Activated CD8-positive, alpha-beta memory T cell treated with anti-CD3 and anti-CD28 coated beads, Interleukin-2, amount 10 ng/mL, durations not matched to agents 7 days and 5 days (primary cell): ENCODE measurements around the gene MEGF6. TPM values are rescaled to one million over a fixed set of nuclear protein-coding genes. Genes with fewer than 3 reads are reported as not detected.

Experiments
- ATAC-seq: fragments of 150-1000 bp; cut with Tn5 transposase; one replicate; pipeline ENCODE4 v1.10.0; 2021; ENCODE audit warnings: moderate library complexity
- CTCF ChIA-PET: fragments of 350-600 bp; sonication (Branson Sonifier 250); formaldehyde crosslinking; loops from one replicate; lab custom pipeline; 2021; ENCODE audit warnings: antibody characterized with exemption; lab: Charles Lee
- DNase-seq: peaks from one replicate; pipeline ENCODE4 v3.0.0-alpha.2; 2020
- H3K27ac Mint-ChIP-seq: one replicate; pipeline ENCODE4 v1.8.0; 2021; ENCODE audit warnings: mild to moderate bottlenecking, mixed read lengths
- H3K27me3 Mint-ChIP-seq: one replicate; pipeline ENCODE4 v1.8.0; 2021; ENCODE audit warnings: mixed read lengths
- H3K36me3 Mint-ChIP-seq: one replicate; pipeline ENCODE4 v1.8.0; 2021; ENCODE audit warnings: mild to moderate bottlenecking, mixed read lengths
- H3K4me1 Mint-ChIP-seq: one replicate; pipeline ENCODE4 v1.8.0; 2021; ENCODE audit warnings: mixed read lengths
- H3K4me3 Mint-ChIP-seq: one replicate; pipeline ENCODE4 v1.8.0; 2021; ENCODE audit warnings: mild to moderate bottlenecking, moderate library complexity, mixed read lengths
- H3K9me3 Mint-ChIP-seq: one replicate; pipeline ENCODE4 v1.8.0; 2022; ENCODE audit warnings: low read depth, mixed read lengths
- total RNA-seq, 2 experiments: library from RNA; stranded (reverse); gene quantifications; one replicate each; pipeline ENCODE4 v1.2.3, GENCODE V29; 2021

Gene MEGF6
- total RNA-seq, 2 experiments from 2014 or later: 2.1 to 11.2 TPM

GRCh38 chr1:3651930-3652547 is 40.7 kb upstream of the MEGF6 start, which contains the start of gene TP73:
TSS of gene TP73 (plus strand) at chr1:3652516. CDS start at chr1:3682366, 29,850 bp downstream.
- no peak for ATAC-seq
- no peak for DNase-seq
- H3K36me3 Mint-ChIP-seq: no peaks in the 10 kb centered on the region
- H3K27ac Mint-ChIP-seq: no peak within 1 kb of the TSS
- H3K27me3 Mint-ChIP-seq: peaks cover 57% of the 10 kb centered on the region
- no peak within 1 kb of the TSS for H3K4me3 Mint-ChIP-seq
- CTCF ChIA-PET: interaction anchor here (1.4 kb wide), 1 partner anchor 26 kb away, joined by 3 read pairs; no protein-coding TSS in a partner anchor
- no peaks in the 10 kb centered on the region for H3K9me3 Mint-ChIP-seq
- peaks cover 33% of the 10 kb centered on the region for H3K4me1 Mint-ChIP-seq

DNA sequence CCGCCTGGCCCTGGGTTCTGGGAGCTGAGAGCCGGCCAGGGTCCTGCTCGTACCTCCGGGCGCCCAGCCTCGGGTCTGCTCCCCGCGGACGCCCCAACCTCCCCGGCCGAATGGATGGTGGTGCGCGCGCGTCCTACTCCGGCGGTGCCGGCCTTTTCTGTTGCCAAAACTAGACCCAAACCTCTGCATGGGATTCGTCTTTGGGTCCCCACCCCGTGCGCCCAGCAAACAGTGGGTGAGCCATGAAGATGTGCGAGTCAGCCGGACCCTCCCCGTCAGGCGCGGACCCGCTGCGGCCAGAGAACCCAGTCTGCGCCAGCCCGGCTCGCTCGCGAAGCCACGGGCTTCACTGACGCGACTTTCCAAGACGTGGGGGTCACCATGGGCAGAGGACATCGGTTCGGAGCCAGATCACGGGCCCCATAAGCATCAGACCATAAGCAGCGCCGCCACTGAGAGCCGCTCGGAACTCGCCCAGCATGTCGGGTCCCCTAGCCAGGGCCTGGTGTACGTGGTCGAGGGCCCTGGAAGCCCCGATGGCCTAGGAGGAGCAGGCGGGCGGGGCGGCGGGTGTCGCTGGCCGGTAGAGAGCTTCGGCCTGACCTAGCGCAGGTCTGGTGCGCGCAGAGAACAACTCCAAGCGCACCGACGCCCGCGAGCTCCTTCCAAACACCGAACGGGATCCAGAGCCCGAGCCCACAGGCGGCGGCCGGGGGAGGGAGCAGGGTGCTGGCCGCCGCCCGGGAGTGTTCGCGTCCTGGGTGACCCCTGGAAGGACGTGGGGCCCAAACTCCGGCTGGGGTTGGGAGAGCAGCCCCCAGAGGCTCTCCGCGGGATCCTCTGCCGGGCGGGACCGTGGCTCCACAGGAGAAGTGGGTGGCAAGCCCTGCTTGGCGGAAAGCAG is 40.0 kb upstream of the MEGF6 start:
- no peak overlapping the region for H3K27ac Mint-ChIP-seq
- H3K36me3 Mint-ChIP-seq: no peaks in the 10 kb centered on the region
- H3K4me1 Mint-ChIP-seq: peaks cover 25% of the 10 kb centered on the region
- H3K9me3 Mint-ChIP-seq: no peaks in the 10 kb centered on the region
- ATAC-seq (no peak), DNase-seq (no peak)
- no peak overlapping the region for H3K4me3 Mint-ChIP-seq
- peaks cover 49% of the 10 kb centered on the region for H3K27me3 Mint-ChIP-seq
- CTCF ChIA-PET: interaction anchor here (1.4 kb wide), 1 partner anchor 25 kb away, joined by 3 read pairs; no protein-coding TSS in a partner anchor

- CTCF ChIA-PET: interaction anchor here (1.2 to 1.4 kb wide), 2 partner anchors 25 to 31 kb away, joined by 3 read pairs; no protein-coding TSS in a partner anchor
- peaks cover 22% of the 10 kb centered on the region for H3K4me1 Mint-ChIP-seq
- H3K27ac Mint-ChIP-seq: peak overlapping the region; percentile 41
- ATAC-seq: no peak
- peaks cover 2% of the 10 kb centered on the region for H3K36me3 Mint-ChIP-seq
- no peaks in the 10 kb centered on the region for H3K9me3 Mint-ChIP-seq
- peak overlapping the region; percentile 76 for H3K4me3 Mint-ChIP-seq
- H3K27me3 Mint-ChIP-seq: peaks cover 41% of the 10 kb centered on the region
- DNase-seq: no peak
Measured at GRCh38 chr1:3650248-3651025, 39.1 kb upstream of the MEGF6 start.

DNA sequence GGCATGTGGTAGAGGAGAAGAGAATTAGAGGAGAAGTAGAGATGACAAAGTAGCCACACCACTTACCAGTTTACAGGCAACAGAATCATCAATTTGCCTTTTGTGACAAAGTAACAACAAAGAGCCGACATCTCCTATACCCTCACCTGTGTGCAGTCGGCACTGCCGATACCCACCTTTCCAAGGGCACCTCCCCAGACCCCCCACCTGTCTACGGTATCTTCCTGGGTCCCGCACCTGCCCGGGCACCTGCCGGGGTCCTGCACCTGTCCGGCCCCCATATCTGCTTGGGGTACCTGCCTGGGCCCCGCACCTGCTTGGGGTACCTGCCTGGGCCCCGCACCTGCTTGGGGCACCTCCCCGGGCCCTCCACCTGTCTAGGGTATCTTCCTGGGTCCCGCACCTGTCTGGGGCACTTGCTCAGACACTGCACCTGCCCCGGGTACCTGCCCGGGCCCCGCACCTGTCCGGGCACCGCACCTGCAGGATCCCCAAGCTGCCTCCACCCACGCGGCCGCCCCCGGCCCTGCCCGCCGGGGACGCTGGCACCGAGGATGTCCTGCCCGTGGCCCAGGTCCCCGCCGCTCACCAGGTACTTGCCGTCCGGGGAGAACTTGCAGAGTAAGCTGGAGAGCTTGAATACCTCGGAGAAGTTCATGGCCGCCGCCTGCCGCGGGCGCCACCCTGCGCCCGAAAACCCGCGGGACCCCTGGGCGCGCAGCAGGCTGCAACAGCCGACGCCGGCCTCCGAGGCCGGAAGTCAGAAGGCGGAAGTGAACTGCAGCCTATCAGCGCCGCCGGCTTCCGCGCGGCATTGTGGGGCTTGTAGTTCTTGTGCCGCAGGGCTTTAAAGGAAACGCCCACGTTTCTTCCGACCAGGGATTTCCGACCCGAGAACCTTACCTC is 38.3 kb upstream of the MEGF6 start, which contains the start of gene WRAP73:
Gene WRAP73, minus strand, starts transcription at position 762 of the 906 bp plus-strand sequence. Its CDS starts 104 bp downstream, at position 658.
- H3K36me3 Mint-ChIP-seq: peaks cover 8% of the 10 kb centered on the region
- H3K4me1 Mint-ChIP-seq: peaks cover 22% of the 10 kb centered on the region
- peak within 1 kb of the TSS; percentile 71 for H3K27ac Mint-ChIP-seq
- H3K4me3 Mint-ChIP-seq: peak within 1 kb of the TSS; percentile 76
- peak; percentile 93 for DNase-seq
- peak; percentile 98 for ATAC-seq
- H3K9me3 Mint-ChIP-seq: no peaks in the 10 kb centered on the region
- peaks cover 32% of the 10 kb centered on the region for H3K27me3 Mint-ChIP-seq
- CTCF ChIA-PET: interaction anchor here (0.6 to 2.6 kb wide), 7 partner anchors 20 to 196 kb away, joined by 3 to 11 read pairs (median 3); no protein-coding TSS in a partner anchor

DNA sequence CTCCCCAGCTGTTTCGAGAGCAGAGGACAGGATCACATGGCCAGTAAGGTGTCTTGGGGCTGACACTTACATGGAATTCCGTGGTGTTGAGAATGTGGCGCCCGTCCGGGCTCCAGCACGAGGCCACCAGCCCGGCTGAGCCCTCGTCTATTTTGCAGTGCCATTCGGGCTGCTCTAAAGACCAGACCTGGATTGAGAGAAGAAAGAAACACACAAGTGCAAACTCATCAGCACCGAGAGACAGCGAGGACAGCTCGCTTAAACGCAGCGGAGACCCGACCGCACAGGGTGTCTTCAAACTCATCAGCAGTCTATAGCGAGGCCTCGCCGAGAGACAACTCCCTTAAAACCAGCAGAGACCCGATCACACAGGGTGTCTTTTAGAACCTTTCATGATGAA is 35.3 kb upstream of the MEGF6 start:
- peaks cover 22% of the 10 kb centered on the region for H3K4me1 Mint-ChIP-seq
- peaks cover 13% of the 10 kb centered on the region for H3K27me3 Mint-ChIP-seq
- no peaks in the 10 kb centered on the region for H3K9me3 Mint-ChIP-seq
- ATAC-seq (no peak), DNase-seq (no peak)
- no peak overlapping the region for H3K27ac Mint-ChIP-seq
- CTCF ChIA-PET: interaction anchor here (2.6 kb wide), 1 partner anchor 28 kb away, joined by 11 read pairs; no protein-coding TSS in a partner anchor
- peaks cover 9% of the 10 kb centered on the region for H3K36me3 Mint-ChIP-seq
- H3K4me3 Mint-ChIP-seq: no peak overlapping the region

DNA sequence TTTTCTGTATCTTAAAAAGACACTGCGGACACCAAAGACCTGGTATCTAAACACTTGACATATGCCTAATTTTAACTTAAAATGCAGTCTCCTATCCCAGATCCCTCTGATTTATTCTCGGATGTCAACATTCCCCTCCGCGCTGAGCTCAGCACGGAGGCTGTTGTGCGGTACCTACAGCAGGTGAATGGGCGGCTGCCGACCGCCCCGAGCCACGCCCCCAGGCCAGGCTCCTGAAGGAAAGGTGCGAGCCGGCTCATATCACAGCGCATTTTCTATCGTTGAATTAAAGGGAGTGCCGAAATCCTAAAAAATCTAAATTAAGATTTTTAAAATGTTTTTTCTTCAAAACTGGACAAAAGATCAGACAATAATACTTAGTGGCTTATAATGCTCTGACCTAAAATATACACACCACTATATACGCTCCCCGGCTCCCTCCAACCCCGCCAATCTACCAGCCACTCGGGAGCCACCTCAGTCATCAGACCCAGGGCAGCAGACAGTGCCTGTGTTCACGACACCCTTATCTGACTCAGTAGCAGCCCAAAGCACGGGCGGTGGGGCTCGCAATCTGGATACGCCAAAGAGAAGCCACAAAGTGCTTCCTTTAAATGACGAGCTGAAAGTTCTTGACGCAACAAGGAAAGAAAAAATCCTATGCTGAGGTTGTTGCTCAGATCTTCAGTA is 34.5 kb upstream of the MEGF6 start:
- DNase-seq (no peak), ATAC-seq (no peak)
- Mint-ChIP-seq H3K27me3 (peaks cover 6% of the 10 kb centered on the region), H3K36me3 (peaks cover 9% of the 10 kb centered on the region), H3K9me3 (no peaks in the 10 kb centered on the region), H3K4me1 (peaks cover 19% of the 10 kb centered on the region), H3K27ac (no peak overlapping the region), H3K4me3 (no peak overlapping the region)
- CTCF ChIA-PET: no interaction called here

DNA sequence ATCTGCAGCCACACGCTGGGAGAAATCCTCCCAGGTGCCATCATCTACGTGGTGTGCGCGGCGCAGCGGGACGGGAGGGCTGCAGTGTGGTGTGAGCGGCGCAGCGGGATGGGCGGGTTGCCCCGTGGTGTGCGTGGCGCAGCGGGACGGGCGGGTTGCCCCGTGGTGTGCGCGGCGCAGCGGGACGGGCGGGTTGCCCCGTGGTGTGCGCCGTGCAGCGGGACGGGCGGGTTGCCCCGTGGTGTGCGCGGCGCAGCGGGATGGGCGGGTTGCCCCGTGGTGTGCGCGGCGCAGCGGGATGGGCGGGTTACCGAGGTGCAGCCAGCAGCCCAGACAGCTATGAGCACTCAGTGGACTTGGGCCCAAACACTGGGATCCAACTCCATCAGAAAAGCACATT is 33.9 kb upstream of the MEGF6 start:
- Mint-ChIP-seq H3K27me3 (peaks cover 2% of the 10 kb centered on the region), H3K4me1 (peaks cover 17% of the 10 kb centered on the region), H3K27ac (no peak overlapping the region), H3K4me3 (no peak overlapping the region), H3K9me3 (no peaks in the 10 kb centered on the region), H3K36me3 (peaks cover 9% of the 10 kb centered on the region)
- DNase-seq (no peak), ATAC-seq (no peak)
- CTCF ChIA-PET: no interaction called here

DNA sequence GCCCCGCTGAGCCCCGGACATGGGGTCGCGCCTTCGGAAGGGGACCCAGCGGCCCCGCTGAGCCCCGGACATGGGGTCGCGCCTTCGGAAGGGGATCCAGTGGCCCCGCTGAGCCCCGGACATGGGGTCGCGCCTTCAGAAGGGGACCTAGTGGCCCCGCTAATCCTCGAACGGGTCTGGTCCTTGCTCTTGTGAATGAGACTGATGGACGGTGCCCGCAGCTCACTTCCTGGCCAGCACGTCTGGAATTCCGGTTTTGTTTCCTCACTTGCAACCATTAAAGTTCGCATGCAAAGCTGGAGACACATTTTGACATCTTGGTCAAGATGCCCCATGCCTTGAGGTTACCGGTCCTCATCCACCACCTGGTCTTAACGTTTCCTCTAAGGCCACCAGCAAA is 33.0 kb upstream of the MEGF6 start:
- Mint-ChIP-seq H3K36me3 (peaks cover 9% of the 10 kb centered on the region), H3K27me3 (no peaks in the 10 kb centered on the region), H3K9me3 (no peaks in the 10 kb centered on the region), H3K27ac (no peak overlapping the region), H3K4me1 (peaks cover 15% of the 10 kb centered on the region), H3K4me3 (no peak overlapping the region)
- DNase-seq (no peak), ATAC-seq (no peak)
- CTCF ChIA-PET: no interaction called here

DNA sequence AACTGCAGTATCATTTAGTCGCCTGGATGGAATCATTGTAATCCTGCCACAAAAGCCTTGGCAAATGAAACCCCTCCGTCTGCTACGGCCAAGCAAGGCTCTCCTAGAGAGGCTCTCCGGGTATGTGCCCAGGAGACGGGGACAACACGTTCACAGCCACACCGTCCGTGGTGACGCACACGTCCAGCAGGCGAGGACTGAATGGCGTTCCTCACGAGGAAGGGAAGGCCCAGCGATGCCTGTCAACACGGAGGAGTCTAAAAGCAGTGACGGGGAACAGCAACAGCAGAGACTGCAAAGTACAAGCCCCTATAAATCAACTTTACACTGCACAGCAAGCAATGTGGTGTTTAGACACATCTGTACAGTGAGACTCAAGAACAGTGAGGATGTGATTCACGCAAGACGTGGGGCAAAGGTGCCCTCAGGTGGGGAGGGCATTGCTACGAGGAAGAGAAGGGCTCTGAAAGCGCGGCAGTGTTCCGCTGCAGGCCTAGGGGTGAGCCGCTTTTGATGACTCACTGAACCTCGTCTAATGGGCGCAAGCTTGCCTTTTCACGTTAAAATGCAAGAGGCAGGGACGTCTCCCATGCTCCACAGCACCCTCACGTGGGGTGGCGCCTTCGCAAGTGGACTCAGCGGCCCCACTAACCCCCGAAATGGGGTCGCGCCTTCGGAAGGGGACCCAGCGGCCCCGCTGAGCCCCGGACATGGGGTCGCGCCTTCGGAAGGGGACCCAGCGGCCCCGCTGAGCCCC is 31.8 kb upstream of the MEGF6 start:
- H3K36me3 Mint-ChIP-seq: peaks cover 15% of the 10 kb centered on the region
- H3K27me3 Mint-ChIP-seq: no peaks in the 10 kb centered on the region
- no peak overlapping the region for H3K27ac Mint-ChIP-seq
- no peak overlapping the region for H3K4me3 Mint-ChIP-seq
- DNase-seq (no peak), ATAC-seq (no peak)
- no peaks in the 10 kb centered on the region for H3K9me3 Mint-ChIP-seq
- H3K4me1 Mint-ChIP-seq: peaks cover 3% of the 10 kb centered on the region
- CTCF ChIA-PET: no interaction called here

DNA sequence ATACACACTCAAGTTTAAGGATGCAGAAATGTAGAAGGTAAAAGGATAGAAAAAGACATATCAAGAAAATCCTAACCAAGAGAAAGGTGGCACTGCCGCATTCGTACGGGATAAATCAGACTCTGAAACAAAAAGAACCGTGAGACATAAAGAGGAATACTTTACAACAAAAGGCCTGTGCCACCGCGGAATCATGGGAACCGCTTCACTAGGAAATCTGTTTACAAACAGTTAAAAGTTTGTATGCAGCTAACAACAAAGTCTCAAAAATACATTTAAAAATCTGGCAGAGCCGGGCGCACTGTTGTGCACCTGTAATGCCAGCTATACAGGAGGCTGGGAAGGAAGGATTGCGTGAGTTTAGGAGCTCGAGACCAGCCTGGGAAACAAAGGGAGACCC is 30.5 kb upstream of the MEGF6 start:
- CTCF ChIA-PET: no interaction called here
- H3K4me1 Mint-ChIP-seq: no peaks in the 10 kb centered on the region

GRCh38 chr1:3641046-3641760 is 29.9 kb upstream of the MEGF6 start:
- CTCF ChIA-PET: no interaction called here
- H3K27ac Mint-ChIP-seq: no peak overlapping the region
- no peaks in the 10 kb centered on the region for H3K27me3 Mint-ChIP-seq
- no peaks in the 10 kb centered on the region for H3K9me3 Mint-ChIP-seq
- DNase-seq: no peak
- peaks cover 15% of the 10 kb centered on the region for H3K36me3 Mint-ChIP-seq
- no peak overlapping the region for H3K4me3 Mint-ChIP-seq
- no peaks in the 10 kb centered on the region for H3K4me1 Mint-ChIP-seq
- no peak for ATAC-seq

More for the DNA sequence above, 30.5 kb upstream of the MEGF6 start:
- H3K36me3 Mint-ChIP-seq: peaks cover 15% of the 10 kb centered on the region
- ATAC-seq (no peak), DNase-seq (no peak)
- H3K27me3 Mint-ChIP-seq: no peaks in the 10 kb centered on the region
- H3K27ac Mint-ChIP-seq: no peak overlapping the region
- no peaks in the 10 kb centered on the region for H3K9me3 Mint-ChIP-seq
- H3K4me3 Mint-ChIP-seq: no peak overlapping the region
